H9 (cell line): ENCODE results near the gene OR10H1. TPM values are rescaled to one million over a fixed set of nuclear protein-coding genes. Genes with fewer than 3 reads are reported as not detected.

Experiments
- DNase-seq: peaks from one replicate; pipeline ENCODE4 v3.0.0-alpha.2; 2017
- H2AFZ ChIP-seq: one replicate; pipeline ENCODE4 v1.6.1; 2013; ENCODE audit warnings: mild to moderate bottlenecking, low read length, control low read depth, moderate library complexity
- H2AK5ac ChIP-seq: 2 replicates; pipeline ENCODE4 v1.6.1; 2013; ENCODE audit warnings: low read length, control low read depth, mixed read lengths; ENCODE audit not compliant: insufficient read length
- H2BK120ac ChIP-seq: one replicate; pipeline ENCODE4 v1.6.1; 2013; ENCODE audit warnings: low read depth, mild to moderate bottlenecking, low read length, control low read depth, inconsistent platforms; ENCODE audit not compliant: poor library complexity, severe bottlenecking
- H2BK12ac ChIP-seq: 2 replicates; pipeline ENCODE4 v1.6.1; 2013; ENCODE audit warnings: low read length, control low read depth, mixed read lengths, low read depth; ENCODE audit not compliant: insufficient read length
- H2BK15ac ChIP-seq: 2 replicates; pipeline ENCODE4 v1.6.1; 2013; ENCODE audit warnings: low read depth, low read length, control low read depth
- H2BK20ac ChIP-seq: one replicate; pipeline ENCODE4 v1.6.1; 2013; ENCODE audit warnings: low read depth, mild to moderate bottlenecking, low read length, control low read depth, inconsistent platforms; ENCODE audit not compliant: poor library complexity, severe bottlenecking
- H2BK5ac ChIP-seq: 2 replicates; pipeline ENCODE4 v1.6.1; 2013; ENCODE audit warnings: low read length, control low read depth, mixed read lengths; ENCODE audit not compliant: insufficient read length
- H3K14ac ChIP-seq: 2 replicates; pipeline ENCODE4 v1.6.1; 2013; ENCODE audit warnings: low read length, control low read depth; ENCODE audit not compliant: insufficient read depth
- H3K18ac ChIP-seq: 2 replicates; pipeline ENCODE4 v1.6.1; 2013; ENCODE audit warnings: low read depth, mild to moderate bottlenecking, mixed read lengths, low read length, control low read depth; ENCODE audit not compliant: insufficient read length
- H3K23ac ChIP-seq: 2 replicates; pipeline ENCODE4 v1.6.1; 2013; ENCODE audit warnings: low read length, control low read depth, mixed read lengths, low read depth; ENCODE audit not compliant: insufficient read length
- H3K23me2 ChIP-seq: 2 replicates; pipeline ENCODE4 v1.6.1; 2013; ENCODE audit warnings: low read depth, mild to moderate bottlenecking, mixed read lengths, low read length, control low read depth; ENCODE audit not compliant: insufficient read length, poor library complexity, severe bottlenecking
- H3K27ac ChIP-seq: 2 replicates; pipeline ENCODE4 v1.5.1; 2013; ENCODE audit warnings: low read length, control low read depth, mixed read lengths, low read depth; ENCODE audit not compliant: insufficient read length
- H3K27me3 ChIP-seq: 2 replicates; pipeline ENCODE4 v1.6.1; 2013; ENCODE audit warnings: low read length, control low read depth, inconsistent platforms; ENCODE audit not compliant: insufficient read depth
- H3K4ac ChIP-seq: 2 replicates; pipeline ENCODE4 v1.6.1; 2013; ENCODE audit warnings: low read depth, mild to moderate bottlenecking, control low read depth, inconsistent platforms, low read length, moderate library complexity
- H3K4me1 ChIP-seq: 2 replicates; pipeline ENCODE4 v1.6.1; 2013; ENCODE audit warnings: low read length, control low read depth, inconsistent platforms; ENCODE audit not compliant: insufficient read depth
- H3K4me2 ChIP-seq: 2 replicates; pipeline ENCODE4 v1.6.1; 2013; ENCODE audit warnings: low read length, control low read depth, mixed read lengths; ENCODE audit not compliant: insufficient read length, insufficient read depth
- H3K56ac ChIP-seq: 2 replicates; pipeline ENCODE4 v1.6.1; 2013; ENCODE audit warnings: low read depth, mild to moderate bottlenecking, mixed read lengths, low read length, control low read depth; ENCODE audit not compliant: insufficient read length
- H3K79me1 ChIP-seq: 2 replicates; pipeline ENCODE4 v1.6.1; 2013; ENCODE audit warnings: low read depth, mild to moderate bottlenecking, moderate library complexity, low read length, control low read depth, inconsistent platforms; ENCODE audit not compliant: insufficient read depth, poor library complexity, severe bottlenecking
- H3K79me2 ChIP-seq: 2 replicates; pipeline ENCODE4 v1.6.1; 2013; ENCODE audit warnings: low read length, control low read depth, inconsistent platforms; ENCODE audit not compliant: insufficient read depth
- H3K9ac ChIP-seq: 2 replicates; pipeline ENCODE4 v1.6.1; 2013; ENCODE audit warnings: low read length, control low read depth, mixed read lengths; ENCODE audit not compliant: insufficient read length; ENCODE audit errors: extremely low read depth
- H3K9me3 ChIP-seq: one replicate; pipeline ENCODE4 v1.6.1; 2013; ENCODE audit warnings: low read depth, low read length, inconsistent platforms; ENCODE audit not compliant: control insufficient read depth
- H3T11ph ChIP-seq: one replicate; pipeline ENCODE4 v1.6.1; 2013; ENCODE audit warnings: mild to moderate bottlenecking, low read length, control low read depth, inconsistent platforms
- H4K20me1 ChIP-seq: one replicate; pipeline ENCODE4 v1.6.1; 2013; ENCODE audit not compliant: control insufficient read depth, insufficient read length, insufficient read depth
- H4K5ac ChIP-seq: 2 replicates; pipeline ENCODE4 v1.6.1; 2013; ENCODE audit warnings: low read depth, mild to moderate bottlenecking, mixed read lengths, low read length, control low read depth; ENCODE audit not compliant: insufficient read length
- H4K8ac ChIP-seq: replicated peaks from 2 replicates; pipeline ENCODE4 v1.6.1; 2013; ENCODE audit warnings: low read length, control low read depth, mixed read lengths, low read depth; ENCODE audit not compliant: insufficient read length
- H4K91ac ChIP-seq: 2 replicates; pipeline ENCODE4 v1.6.1; 2013; ENCODE audit warnings: low read depth, mild to moderate bottlenecking, moderate library complexity, mixed read lengths, low read length, control low read depth; ENCODE audit not compliant: insufficient read length
- H3K27ac Mint-ChIP-seq, 3 experiments: 2 replicates in 2 of 3; 3 replicates in 1 of 3; pipeline ENCODE4 v1.8.0; 2020 to 2021; ENCODE audit warnings: mixed read lengths in 3 of 3, mild to moderate bottlenecking in 1 of 3, moderate library complexity in 1 of 3
- H3K27me3 Mint-ChIP-seq: 2 replicates; pipeline ENCODE4 v1.8.0; 2021; ENCODE audit warnings: low read depth, mild to moderate bottlenecking, moderate library complexity, mixed read lengths
- H3K36me3 Mint-ChIP-seq, 3 experiments: 2 replicates in 2 of 3; 3 replicates in 1 of 3; pipeline ENCODE4 v1.8.0; 2020 to 2021; ENCODE audit warnings: low read depth in 3 of 3, mixed read lengths in 3 of 3; ENCODE audit not compliant: insufficient read depth in 1 of 3
- H3K4me1 Mint-ChIP-seq, 2 experiments: 2 replicates each; pipeline ENCODE4 v1.8.0; 2020; ENCODE audit warnings: mixed read lengths in 2 of 2
- H3K4me3 Mint-ChIP-seq, 2 experiments: 2 replicates in 1 of 2; 3 replicates in 1 of 2; pipeline ENCODE4 v1.8.0; 2020 to 2021; ENCODE audit warnings: mild to moderate bottlenecking in 2 of 2, mixed read lengths in 2 of 2, moderate library complexity in 1 of 2
- H3K9me3 Mint-ChIP-seq, 2 experiments: 2 replicates in 1 of 2; 3 replicates in 1 of 2; pipeline ENCODE4 v1.8.0; 2020; ENCODE audit warnings: mild to moderate bottlenecking in 2 of 2, mixed read lengths in 2 of 2, moderate library complexity in 1 of 2
- WGBS: extraction: QIAGEN DNeasy Blood & Tissue Kit; methylation state at CpG from one replicate; pipeline ENCODE4 v1.1.7; 2013; ENCODE audit warnings: missing lambda C conversion rate, low lambda C conversion rate, mixed read lengths; ENCODE audit not compliant: insufficient read length; ENCODE audit errors: extremely low coverage; 5-methylcytosine and 5-hydroxymethylcytosine counted together
- total RNA-seq: library from RNA; stranded (reverse); gene quantifications from 2 replicates; pipeline ENCODE4 v1.2.1, GENCODE V29; 2021
- TF ChIP-seq, protein P1 (sequence below): fragments of 200-600 bp; sonication (generic); conservative IDR thresholded peaks from 3 replicates; pipeline ENCODE4 v1.8.0; 2021; ENCODE audit warnings: antibody characterized with exemption, mild to moderate bottlenecking

The OR10H1 gene
- total RNA-seq, 1 experiment from 2014 or later, result not detected

DNA sequence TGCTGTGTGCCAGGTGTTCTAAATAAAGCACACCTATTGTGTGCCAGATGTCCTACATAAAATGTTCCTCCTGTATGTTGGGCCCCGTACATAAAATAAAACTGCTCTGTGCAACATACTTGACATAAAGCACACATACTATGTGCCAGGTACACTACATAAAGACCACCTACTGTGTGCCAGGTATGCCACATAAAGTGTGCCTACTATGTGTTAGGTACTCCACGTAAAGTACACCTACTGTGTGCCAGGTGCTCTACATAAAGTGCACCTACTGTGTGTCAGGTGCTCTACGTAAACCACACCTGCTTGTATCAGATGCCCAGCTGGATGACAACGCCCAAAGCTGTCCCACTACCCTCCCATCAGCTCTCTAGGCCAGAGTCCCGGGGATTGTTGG is 33.8 kb downstream of the OR10H1 start:
- no CpG with 5 or more reads among the region's 5 CpGs for WGBS
- Histone ChIP-seq H4K8ac (no peak overlapping the region), H3K23ac (no peak overlapping the region), H3K9me3 (peaks cover 64% of the 10 kb centered on the region), H2AK5ac (no peak overlapping the region), H2BK12ac (no peak overlapping the region), H4K20me1 (peaks cover 3% of the 10 kb centered on the region), H3T11ph (no peak overlapping the region), H3K18ac (no peak overlapping the region), H2BK20ac (no peak overlapping the region), H2BK120ac (no peak overlapping the region), H3K4ac (no peak overlapping the region), H2AFZ (no peak overlapping the region), H3K9ac (no peak overlapping the region), H4K5ac (no peak overlapping the region), H2BK5ac (no peak overlapping the region), H3K23me2 (no peaks in the 10 kb centered on the region), H3K27me3 (no peaks in the 10 kb centered on the region), H3K27ac (no peak overlapping the region), H3K79me2 (no peaks in the 10 kb centered on the region), H3K56ac (no peak overlapping the region), H3K14ac (no peak overlapping the region), H3K79me1 (no peaks in the 10 kb centered on the region), H3K4me1 (no peaks in the 10 kb centered on the region), H3K4me2 (no peak overlapping the region), H4K91ac (no peak overlapping the region), H2BK15ac (no peak overlapping the region)
- no peak overlapping the region for H3K4me3 Mint-ChIP-seq
- H3K9me3 Mint-ChIP-seq, result peaks cover 81 to 89% of the 10 kb centered on the region in 2 experiments
- H3K27me3 Mint-ChIP-seq, result peaks cover 7% of the 10 kb centered on the region; the same call in 1 of the 2 replicates
- H3K36me3 Mint-ChIP-seq, result peaks cover 9 to 26% (median 13%) of the 10 kb centered on the region in 3 experiments; a peak in 6 of 7 replicates
- TF ChIP-seq, protein P1, sequence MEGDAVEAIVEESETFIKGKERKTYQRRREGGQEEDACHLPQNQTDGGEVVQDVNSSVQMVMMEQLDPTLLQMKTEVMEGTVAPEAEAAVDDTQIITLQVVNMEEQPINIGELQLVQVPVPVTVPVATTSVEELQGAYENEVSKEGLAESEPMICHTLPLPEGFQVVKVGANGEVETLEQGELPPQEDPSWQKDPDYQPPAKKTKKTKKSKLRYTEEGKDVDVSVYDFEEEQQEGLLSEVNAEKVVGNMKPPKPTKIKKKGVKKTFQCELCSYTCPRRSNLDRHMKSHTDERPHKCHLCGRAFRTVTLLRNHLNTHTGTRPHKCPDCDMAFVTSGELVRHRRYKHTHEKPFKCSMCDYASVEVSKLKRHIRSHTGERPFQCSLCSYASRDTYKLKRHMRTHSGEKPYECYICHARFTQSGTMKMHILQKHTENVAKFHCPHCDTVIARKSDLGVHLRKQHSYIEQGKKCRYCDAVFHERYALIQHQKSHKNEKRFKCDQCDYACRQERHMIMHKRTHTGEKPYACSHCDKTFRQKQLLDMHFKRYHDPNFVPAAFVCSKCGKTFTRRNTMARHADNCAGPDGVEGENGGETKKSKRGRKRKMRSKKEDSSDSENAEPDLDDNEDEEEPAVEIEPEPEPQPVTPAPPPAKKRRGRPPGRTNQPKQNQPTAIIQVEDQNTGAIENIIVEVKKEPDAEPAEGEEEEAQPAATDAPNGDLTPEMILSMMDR, result no peak
- DNase-seq, result no peak
- no peaks in the 10 kb centered on the region for H3K4me1 Mint-ChIP-seq
- H3K27ac Mint-ChIP-seq, result no peak overlapping the region
